Measurements from ENCODE around the gene CIP2A.

CIP2A gene

DNA sequence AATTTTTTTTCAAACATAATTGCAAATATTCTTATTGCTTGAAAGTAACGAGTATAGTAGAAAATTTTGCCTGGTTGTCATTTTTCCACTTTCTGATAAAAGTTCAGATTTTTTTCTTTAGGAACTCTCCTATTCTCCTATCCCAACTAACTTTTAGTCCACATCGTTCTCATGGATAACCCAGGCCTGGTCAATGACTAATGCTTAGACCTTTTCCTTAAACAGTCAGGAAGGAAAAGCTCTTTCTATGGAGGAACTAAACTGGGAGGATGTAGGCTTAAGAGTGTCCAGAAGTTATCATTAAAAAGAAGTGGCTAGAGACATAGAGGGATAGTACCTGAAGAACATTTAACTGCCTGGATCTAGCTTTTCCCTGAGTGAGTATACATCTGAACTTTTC lies 26.7 kb downstream of the CIP2A start:
- no peak for DNase-seq (ENCODE audit: low spot score)

DNA sequence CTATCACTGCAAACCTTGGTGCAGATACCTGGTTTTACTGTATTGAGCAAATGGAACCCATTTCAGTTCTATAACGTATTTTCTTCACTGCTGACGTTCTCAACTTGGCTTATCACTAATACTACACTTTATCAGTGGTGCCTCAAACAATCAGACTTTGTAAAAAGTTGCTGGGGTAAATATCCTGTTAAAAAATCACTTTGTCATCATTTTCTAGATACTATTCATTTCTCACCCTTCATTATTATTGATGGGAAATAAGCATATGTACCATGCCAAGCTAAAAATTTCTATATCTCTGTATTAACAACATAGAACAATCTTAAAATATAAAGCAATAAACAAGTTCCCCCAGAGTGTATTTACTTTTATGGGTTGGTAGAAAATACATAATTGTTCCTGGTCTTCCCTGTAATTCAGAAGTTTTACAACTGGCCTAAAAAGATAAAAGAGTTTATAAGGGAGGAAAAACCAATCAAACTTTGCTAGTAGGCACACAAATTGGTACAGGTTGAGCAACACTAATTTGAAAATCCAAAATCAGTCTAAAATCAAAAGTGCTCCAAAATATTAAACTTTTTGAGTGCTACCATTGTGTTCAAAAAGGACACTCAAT lies 33.2 kb downstream of the CIP2A start:
- DNase-seq (ENCODE audit: low spot score): no peak

DNA sequence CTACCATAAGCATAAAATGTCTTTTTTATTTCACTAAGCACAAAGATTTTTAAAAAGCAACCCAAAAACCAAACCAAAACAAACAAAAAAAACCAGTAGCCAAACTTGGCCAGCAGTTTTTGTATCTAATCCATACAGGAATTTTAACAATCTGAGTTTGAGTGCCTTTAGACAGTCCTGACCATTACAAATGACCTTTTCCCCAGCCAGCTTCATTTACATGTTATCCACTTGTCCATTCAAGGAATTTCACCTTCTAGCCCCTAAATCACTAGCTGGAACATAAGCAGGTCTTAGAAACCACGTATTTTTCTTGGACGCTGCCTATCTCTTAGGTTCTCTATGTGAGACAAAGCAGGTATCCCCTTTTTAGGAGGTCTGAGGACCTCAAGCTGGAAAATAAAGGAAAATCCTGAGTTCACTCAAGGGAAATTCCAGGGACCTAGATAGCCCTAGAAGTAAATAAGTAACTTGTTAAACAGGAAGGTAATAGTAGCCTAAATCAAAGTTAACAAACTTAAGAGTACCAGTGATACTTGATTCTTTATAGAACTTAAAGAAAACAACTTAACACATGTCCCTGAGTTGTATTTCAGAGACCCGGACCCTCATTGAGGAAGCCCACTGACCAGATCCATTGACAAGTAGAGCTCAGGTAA lies 34.2 kb downstream of the CIP2A start:
- DNase-seq (ENCODE audit: low spot score): no peak

DNA sequence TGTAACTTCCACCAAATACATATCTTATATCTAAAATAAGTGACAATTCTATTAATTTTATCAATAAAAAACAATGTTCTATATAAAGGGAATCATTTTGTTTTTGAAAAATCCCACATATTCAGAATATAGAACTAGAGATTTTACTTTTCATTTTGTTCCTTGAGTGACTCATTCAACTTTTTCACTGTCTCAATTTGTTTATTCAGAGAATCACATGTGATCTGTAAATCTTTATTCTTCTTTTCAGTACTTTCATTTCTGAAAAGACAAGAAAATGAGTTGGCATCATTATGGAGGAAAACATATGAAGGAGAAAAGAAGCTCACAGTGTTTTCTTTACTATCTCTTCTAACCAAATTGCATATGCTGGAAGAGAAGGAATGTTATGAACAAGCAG lies 35.0 kb downstream of the CIP2A start:
- no peak for DNase-seq (ENCODE audit: low spot score)

DNA sequence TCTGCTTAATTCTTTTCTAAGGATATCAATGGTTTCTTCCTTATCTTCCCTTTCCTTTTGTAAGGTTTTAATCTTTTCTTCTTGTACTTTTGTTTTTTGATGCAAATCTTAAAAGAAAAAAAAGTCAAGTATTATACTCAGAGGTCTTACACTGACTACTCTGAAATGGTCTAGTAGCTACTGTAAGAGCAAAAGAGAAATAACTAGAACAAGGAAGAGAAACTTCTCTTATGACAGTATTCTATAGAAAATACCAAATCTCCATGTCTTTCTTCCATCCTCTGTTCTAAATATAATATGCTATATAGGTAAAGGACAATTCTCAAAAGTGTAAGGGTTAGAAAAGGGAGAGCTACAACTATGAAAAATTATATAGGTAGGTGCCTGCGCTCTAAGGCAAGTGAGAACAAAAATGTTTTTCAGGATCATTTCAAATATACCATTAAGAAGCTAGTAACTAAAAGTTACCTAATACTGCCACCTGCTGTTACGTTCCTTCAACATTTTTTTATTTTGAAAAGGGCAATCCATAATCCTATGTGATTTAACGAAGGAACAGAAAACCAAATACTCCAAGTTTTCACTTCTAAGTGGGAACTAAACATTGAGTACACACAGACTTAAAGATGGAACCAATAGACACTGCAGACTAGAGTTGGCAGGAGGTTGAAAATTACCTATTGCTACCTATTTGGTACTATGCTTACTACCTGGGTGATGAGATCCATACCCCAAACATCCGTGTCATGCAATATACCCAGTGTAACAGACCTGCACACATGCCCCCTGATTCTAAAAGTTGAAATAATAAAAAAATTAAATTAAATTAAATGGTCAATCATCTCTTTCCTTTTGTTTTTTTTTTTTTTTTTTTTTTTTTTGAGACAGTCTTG lies 36.7 kb downstream of the CIP2A start:
- no peak for DNase-seq (ENCODE audit: low spot score)

DNA sequence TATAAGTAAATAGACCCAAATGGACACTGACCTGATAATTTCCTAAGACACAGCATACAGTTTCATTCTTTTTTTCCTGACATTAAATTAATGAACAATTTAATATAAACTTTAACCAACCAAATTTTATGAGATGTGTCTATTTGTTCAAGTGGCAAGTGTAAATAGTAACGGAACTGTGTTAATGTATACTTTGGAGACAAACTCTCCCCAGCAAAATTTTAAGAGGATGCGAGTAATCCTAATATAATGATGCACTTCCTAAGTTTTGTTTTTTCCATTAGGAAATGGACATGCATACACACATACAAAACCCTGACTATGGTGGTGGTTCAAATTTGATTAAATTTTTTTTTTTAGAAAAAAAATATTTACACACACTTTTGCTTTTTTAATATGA lies 40.4 kb downstream of the CIP2A start:
- DNase-seq (ENCODE audit: low spot score): no peak

DNA sequence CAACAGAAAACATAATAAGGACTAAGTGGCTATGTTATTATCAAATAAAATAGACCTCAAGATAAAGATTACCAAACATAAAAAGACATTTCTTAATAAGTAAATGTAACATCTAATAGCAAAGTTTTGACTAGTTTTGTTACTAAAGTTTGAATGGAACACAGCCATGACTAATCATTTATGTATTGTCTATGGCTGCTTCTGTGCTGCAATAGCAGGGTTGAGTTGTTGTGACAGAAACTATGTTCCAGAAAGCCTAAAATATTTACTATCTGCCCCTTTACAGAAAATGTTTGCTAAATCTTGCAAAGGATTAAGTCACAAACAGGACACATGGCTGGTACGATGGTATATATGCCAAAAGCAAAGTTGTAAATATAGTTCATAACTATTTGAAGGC lies 40.9 kb downstream of the CIP2A start:
- DNase-seq (ENCODE audit: low spot score): no peak

DNA sequence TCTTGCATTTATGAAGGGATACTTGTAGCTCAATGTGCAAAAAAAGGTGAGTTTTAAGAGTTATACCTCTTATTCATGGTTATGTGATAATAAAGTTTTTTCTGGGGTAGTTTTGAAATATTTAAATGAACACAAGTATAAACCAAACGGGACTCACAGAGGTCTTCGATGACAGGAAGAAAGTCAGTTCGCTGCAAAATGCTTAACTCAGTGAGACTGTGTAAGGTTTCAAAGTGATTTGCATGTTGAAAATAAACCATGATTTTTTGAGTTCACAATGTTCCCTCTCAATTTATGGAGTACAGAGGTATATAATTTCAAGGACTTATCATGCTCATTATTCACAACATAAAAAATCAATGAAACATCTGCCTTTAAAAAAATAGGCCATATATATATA lies 42.5 kb downstream of the CIP2A start:
- no peak for DNase-seq (ENCODE audit: low spot score)

DNA sequence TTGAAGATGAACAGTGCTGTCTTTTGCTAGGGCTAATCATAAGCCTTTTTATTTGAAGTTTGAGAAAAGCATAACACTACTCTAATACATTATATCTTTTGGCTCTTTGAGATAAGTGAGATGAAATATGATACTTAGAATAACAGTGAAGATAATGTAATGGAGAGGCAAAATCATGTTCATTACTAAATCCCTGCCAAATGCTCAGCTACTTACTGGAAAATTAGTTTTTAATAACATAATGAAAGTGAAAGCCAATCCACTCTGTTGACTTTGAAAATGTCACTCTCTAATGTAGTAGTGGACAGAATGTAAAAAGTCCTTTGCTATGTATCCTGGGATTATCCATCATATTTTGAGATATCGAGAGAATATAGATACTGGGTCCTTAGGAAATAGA lies 43.0 kb downstream of the CIP2A start:
- DNase-seq (ENCODE audit: low spot score): no peak

DNA sequence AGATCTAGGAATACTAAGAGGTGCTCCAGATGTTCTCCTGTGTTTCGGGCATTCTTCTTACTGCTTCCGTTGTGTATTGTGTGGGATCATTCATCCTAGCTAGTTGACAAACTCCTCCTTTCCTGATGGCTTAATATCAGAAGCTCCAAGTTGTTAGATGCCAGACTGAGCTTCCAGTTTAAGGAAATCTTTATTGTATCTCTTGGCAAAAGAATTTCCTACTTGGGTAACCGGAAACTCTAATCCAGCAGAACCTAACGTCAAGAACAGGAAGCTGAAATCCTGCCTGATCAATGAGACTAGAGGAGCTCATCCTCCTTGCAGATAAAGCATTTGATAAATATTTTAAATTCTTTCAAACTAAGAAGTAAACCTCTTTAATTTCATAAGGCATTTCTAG lies 51.2 kb downstream of the CIP2A start:
- no peak for DNase-seq (ENCODE audit: low spot score)

DNA sequence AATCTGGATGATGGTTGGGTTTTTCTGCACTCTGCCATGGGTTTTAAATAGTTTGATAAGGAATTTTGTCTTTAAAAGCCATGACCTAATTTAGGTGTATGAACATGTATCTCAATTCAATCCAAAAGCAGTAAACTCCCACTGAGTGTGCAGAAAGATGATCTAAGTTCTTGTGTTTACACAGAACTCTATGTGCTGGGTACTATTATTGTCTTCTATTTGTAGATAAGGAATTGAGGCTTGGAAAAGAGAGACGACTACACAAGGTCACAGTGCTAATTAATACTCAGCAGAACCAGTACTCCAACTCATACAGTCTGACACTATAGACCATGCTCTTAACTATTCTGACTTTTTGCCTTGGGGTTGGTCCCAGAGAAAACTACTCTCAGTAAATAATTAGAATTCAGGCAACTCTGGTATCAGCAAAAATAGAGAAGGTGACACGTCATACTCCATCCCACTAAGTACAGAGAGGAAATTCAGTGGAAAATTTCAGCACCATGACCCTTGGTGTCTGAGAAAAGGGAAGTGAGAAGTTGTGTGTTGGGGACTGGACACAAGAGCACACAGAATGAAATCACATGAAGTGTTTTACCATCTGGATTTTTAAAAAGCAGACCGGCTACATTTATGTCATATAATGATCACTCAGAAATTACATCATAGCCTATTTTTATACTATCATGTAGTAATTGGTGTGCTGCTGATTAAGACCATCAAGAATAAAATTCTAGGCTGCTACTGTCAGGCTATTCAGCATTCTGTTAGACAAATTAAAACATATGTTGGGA lies 60.6 kb downstream of the CIP2A start:
- DNase-seq (ENCODE audit: low spot score): no peak

DNA sequence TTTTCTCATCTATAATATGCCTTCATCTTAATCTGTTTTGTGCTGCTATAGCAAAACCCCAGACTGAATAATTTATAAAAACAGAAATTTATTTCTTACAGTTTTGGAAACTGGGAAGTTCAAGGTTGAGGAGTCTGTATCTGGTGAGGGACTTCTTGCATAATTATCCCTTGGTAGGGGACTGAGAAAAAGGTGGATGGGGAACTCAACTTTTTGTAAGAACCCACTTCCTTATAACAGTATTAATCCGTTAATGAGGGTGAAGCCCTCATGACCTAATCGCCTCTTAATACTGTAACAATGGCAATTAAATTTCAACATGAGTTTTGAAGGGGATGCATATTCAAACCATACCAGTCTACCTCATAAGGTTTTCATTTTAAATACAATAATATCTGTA lies 61.4 kb downstream of the CIP2A start:
- DNase-seq (ENCODE audit: low spot score): no peak

DNA sequence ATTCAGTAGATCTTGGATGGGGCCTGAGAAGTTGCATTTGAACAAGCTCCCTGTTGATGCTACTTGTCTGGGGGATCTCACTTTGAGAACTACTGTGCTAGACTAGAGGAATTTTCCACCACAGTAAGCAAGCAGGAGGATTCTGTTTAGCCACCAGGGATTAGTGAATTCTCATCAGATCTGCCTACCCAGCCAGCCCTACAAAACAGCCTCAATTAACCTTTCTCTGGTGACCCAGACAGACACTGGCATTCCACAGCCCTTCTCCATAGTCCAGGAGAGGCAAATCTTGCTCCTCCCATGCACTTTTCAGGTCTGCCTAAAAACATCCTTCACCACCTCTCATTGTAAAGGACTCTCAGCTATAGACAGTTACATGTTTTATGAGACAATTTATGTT lies 62.1 kb downstream of the CIP2A start:
- DNase-seq (ENCODE audit: low spot score): no peak

DNA sequence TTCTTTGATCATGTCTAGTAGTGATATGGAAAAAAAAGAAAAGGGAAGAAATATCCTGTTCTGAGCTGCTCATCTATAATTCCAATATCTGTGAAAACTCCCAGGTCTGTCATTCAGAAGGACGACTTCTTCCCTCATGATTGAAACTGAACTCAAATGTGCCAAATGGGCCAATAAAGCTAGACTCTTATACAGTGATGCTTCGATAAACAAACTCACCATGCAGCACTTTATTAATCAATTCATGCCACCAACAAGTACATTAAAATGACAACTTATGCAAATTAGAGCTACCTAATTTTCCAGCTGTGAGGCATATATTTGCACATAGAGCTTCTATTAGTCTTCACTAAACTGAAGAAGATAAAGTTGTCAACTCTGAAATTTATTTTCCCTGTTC lies 63.3 kb downstream of the CIP2A start:
- DNase-seq (ENCODE audit: low spot score): no peak

DNA sequence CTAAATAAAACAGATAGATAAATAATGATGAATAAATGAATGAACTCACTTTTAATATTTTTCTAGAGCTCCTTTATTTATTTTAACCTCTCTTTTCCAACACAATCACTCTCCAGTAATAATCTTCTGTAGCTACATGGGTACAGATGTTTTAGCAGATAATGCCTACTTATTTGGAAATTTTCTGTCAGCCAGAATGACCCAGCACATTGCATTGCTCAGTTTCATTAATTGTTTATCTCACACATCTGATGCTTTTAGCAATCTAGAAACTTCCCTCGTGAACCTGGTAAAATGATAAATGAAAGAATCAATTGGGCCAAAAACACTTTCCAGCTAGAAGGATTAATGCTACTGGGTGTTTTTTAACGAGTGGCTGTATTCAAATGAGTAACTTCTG lies 64.0 kb downstream of the CIP2A start:
- DNase-seq (ENCODE audit: low spot score): no peak

DNA sequence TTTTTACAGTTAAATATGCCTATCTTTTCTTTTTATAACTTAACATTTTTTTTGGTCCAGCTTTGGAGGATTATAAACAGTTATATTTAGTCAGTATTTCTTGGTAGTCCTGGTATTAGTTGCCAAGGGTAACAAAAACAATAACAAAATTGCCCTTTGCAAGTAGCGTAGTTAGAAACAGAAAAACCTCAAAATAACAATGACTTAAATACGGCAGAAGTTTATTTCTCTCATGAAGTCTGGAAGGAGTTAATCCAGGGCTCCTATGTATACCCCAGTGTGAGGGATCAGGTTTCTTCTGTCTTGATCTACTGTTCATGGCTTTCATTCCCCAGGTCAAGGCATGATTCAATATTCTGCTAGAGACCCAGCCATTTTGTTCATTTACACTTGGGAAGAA lies 64.7 kb downstream of the CIP2A start:
- DNase-seq (ENCODE audit: low spot score): no peak

DNA sequence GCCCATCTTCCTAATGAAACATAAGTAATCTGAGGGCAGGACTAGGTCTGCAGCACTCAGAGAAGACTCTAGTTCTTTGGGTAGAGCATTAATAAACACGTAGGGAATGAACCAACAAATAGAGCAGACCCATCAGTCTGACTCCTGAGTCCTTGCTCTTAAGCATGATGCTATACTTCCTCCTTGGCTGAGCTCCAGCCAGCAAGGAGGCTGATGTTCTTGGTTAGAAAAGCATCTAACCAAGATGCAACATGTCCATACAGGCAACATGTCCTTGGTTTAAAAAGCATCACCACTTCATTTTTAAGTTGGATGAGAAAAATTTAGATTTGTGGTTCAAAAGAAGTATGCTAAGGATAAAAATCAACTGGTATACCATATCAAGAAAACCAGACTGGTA lies 70.3 kb downstream of the CIP2A start:
- no peak for DNase-seq (ENCODE audit: low spot score)

DNA sequence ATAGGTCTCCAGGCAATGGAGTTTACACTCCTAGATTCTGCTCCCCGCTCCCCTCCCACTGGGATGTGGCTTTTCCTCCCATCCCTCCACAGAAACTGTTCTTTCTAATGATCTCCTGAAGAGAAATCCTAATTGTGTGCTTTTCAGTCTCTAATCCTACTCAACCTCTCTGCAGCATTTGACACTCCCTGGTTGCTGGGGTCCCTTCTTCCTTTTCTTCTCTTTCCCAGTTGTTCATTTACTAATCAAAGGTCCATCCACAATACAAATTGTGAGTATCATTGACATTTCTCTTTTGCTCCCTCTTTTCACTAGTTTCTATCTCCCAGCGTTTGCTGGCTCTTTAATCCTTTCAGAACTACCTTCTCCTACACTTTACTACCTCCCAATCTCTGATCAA lies 72.4 kb downstream of the CIP2A start:
- no peak for DNase-seq (ENCODE audit: low spot score)

DNA sequence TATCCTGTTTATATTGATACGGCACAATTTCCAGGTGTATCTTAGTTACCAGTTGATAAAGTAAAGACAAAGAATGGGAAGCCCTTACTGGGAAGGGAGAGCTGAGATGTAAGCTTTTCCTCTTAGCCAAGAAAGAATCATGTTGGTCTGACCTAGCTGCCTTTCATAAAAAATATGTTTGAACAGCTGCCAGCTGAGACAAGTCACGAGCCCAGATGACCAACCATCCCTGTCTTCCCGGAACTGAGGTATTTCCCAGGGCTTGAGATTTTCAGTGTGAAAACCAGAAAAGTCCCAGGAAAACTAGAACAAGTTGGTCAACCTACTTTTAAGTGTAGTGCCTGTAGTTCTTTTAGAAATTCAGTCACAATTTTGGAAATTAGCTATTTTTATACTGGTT lies 75.3 kb downstream of the CIP2A start:
- DNase-seq (ENCODE audit: low spot score): no peak

DNA sequence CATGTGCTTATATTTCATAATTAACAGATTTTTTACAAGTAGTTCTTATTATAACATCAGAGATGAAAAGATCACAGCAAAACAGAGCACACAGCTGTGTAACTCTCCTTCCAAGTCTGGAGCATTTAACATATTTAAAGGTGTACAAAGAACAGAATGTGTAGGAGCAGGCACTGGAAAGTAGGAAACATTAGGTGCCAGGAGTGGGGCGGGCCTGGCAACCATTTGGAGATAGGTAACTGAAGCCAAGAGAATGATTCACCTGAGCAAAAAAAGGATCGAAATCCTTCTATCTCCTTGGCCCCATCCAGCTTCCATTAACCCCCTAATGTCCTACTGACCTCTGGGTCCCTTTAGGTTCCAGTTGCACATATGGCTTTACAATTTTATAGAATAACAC lies 76.6 kb downstream of the CIP2A start:
- no peak for DNase-seq (ENCODE audit: low spot score)

DNA sequence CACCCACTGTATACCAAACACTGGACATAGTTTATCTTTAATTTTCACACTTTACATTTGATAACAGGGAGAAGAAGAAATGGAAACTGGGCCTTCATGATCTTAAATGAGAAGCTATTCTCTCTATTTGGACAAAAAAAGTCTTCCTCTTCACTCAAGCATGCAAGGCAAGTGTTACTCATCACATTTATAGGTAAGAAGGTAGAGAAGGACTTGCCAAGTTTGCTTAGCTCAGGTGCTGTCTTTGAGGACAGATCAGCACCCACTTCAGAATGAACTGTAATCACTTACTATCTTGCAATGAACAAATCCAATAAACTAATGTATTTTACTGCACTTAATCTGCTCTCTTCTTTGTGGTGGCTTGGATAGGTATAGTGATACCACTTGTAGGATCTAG lies 77.7 kb downstream of the CIP2A start:
- no peak for DNase-seq (ENCODE audit: low spot score)

DNA sequence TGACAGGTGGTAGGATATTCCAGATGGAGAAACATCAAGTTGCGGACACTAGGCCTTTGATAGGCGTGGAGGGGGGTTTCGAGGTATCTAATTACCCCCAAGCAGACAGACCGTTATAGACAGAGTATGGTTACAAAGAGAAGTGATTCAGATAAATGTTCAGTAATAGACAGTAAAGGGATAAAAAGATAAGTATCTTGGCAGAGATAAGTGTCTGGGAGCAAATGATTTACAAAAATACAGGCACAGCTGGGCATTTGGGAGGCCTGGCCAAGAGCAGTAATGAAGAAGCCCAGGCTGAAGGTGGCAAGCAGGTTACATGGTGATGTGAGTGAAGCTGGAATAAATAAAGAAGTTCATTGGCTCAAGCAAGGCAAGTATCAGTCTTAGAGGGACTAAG lies 78.2 kb downstream of the CIP2A start:
- no peak for DNase-seq (ENCODE audit: low spot score)

DNA sequence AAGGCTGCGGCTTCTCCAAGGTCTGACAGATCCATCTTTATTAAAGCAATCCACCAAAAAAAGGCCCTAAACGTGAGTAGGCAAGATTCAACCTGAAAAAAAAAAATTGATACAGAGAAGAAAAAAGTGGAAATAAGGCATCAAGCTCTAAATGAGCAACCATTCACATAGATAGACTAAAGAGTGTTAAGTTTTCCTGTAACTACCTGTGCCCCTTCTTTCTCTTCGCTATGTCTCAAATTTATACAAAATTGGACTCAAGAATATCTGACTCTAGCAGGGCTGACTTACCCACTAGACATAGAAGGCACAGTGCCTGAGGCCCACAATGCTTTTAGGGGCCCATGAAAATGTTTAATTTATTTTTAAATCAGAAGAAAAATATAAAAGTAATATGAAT lies 78.7 kb downstream of the CIP2A start, which contains the start of gene MYH15:
Gene MYH15, minus strand, starts transcription at position 101 of the 400 bp plus-strand sequence. Its CDS starts 66 bp downstream, at position 35.
- DNase-seq (ENCODE audit: low spot score): no peak
